HTR-8/SVneo (cell line): ENCODE measurements around the gene COQ9.
"Not testable (repeated sequence)": the region's sequence is repeated elsewhere in the genome, so short reads cannot be mapped to it uniquely, and the experiment has no call there.

Source experiments
- DNase-seq: peaks from one replicate; pipeline ENCODE4 v3.0.0; 2011; ENCODE audit warnings: low spot score, mixed read lengths; ENCODE audit not compliant: insufficient read length
- FAIRE-seq: peaks from 2 replicates; lab custom pipeline; 2011; peaks lifted over from hg19 to GRCh38; lab: Jason Lieb, UNC

COQ9 gene

GRCh38 chr16:57482845-57483545 lies 35.7 kb downstream of the COQ9 start:
- FAIRE-seq (no peak), DNase-seq (no peak)

GRCh38 chr16:57483725-57484514 lies 36.6 kb downstream of the COQ9 start:
- no peak for FAIRE-seq
- DNase-seq: no peak

- no peak for DNase-seq
- no peak for FAIRE-seq
Measured at GRCh38 chr16:57484515-57485005, 37.3 kb downstream of the COQ9 start.

- DNase-seq (no peak), FAIRE-seq (no peak)
Measured at GRCh38 chr16:57485091-57485915, 38.0 kb downstream of the COQ9 start.

GRCh38 chr16:57485916-57486857 lies 38.9 kb downstream of the COQ9 start, which contains the start of gene DOK4:
Gene DOK4, minus strand, starts transcription at chr16:57486493. Its CDS starts 6,986 bp downstream, at chr16:57479507.
- FAIRE-seq (peak; percentile 92), DNase-seq (peak; percentile 92)

GRCh38 chr16:57486858-57487834 lies 39.9 kb downstream of the COQ9 start:
- DNase-seq: no peak
- FAIRE-seq: no peak

- no peak for FAIRE-seq
Measured at GRCh38 chr16:57489229-57489628, 42.0 kb downstream of the COQ9 start.

GRCh38 chr16:57493767-57494166 lies 46.5 kb downstream of the COQ9 start:
- FAIRE-seq: no peak
- no peak for DNase-seq

More at GRCh38 chr16:57489229-57489628, 42.0 kb downstream of the COQ9 start:
- DNase-seq: no peak

- no peak for DNase-seq
- FAIRE-seq: no peak
Measured at GRCh38 chr16:57497121-57497520, 49.8 kb downstream of the COQ9 start.

- FAIRE-seq (no peak), DNase-seq (no peak)
Measured at GRCh38 chr16:57498031-57498430, 50.8 kb downstream of the COQ9 start.

GRCh38 chr16:57499941-57500340 lies 52.7 kb downstream of the COQ9 start:
- not testable (repeated sequence) for FAIRE-seq, DNase-seq

- FAIRE-seq: no peak
- no peak for DNase-seq
Measured at GRCh38 chr16:57500578-57501111, 53.4 kb downstream of the COQ9 start.

- no peak for FAIRE-seq
- DNase-seq: no peak
Measured at GRCh38 chr16:57501492-57501891, 54.2 kb downstream of the COQ9 start.

GRCh38 chr16:57502048-57502775 lies 54.9 kb downstream of the COQ9 start:
- FAIRE-seq (no peak), DNase-seq (no peak)

- FAIRE-seq: no peak
- no peak for DNase-seq
Measured at GRCh38 chr16:57503366-57503765, 56.1 kb downstream of the COQ9 start.

- DNase-seq: no peak
- no peak for FAIRE-seq
Measured at GRCh38 chr16:57504001-57504400, 56.7 kb downstream of the COQ9 start.

- DNase-seq (no peak), FAIRE-seq (no peak)
Measured at GRCh38 chr16:57504491-57504890, 57.2 kb downstream of the COQ9 start.
